GM19463 (cell line): ENCODE results near the gene RAET1G.

ENCODE experiments used
- ATAC-seq: cut with Tn5 transposase; IDR thresholded peaks from one replicate; pipeline ENCODE4 v1.9.1; 2021; ENCODE audit warnings: mild to moderate bottlenecking, moderate library complexity; ENCODE audit not compliant: unreplicated experiment

The RAET1G gene

DNA sequence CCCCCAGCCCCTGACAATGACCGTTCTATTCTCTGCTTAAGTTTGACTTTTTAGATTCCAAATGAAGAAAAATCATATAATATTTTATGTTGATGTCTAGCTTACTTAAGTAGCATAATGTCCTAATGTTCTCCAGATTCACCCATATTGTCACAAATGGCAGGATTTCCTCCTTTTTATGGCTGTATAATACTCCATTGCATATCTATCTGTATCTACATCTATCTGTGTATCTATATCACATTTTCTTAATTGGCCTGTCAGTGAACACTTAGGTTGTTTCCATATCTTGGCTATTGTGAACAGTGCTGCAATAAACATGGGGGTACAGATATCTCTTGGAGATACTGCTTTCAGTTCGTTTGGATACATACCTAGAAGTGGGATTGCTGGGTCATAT is 51.7 kb downstream of the RAET1G start:
- ATAC-seq = no peak

- no peak for ATAC-seq
Observed at GRCh38 chr6:149869275-149869892, 53.5 kb downstream of the RAET1G start.

DNA sequence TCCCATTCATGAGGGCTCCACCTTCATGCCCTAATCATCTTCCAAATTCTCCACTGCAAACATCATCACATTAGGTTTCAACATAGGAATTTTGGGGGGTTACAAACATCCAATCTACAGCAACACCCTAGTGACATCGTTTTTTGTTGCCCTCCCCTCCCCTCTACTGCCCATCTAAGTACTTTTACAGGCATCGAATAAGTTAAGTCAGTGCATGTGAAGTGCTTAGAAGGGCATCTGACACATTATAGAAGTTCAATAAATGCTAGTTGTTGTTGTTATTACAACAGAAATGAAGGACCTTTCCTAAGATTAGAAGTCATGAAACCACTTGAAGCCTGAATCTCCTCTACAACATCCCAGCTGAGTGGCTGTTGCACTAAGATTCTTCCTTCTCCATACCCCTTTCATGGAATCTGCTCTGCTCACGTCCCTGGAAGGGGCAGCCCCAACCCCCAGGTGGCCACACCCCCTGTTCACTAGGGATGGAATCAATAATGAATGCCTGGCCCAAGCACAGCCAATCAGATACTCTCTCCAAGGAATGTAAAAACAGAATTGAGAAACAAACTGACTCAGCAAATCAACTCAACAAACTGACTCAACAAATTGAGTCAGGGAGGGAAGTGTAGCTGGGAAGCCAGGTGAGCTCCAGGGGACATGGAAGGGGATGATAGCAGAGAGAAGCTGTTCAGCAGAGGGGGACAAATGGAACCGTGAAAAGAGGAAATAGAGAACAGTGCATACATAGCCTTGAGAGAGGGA is 54.9 kb downstream of the RAET1G start:
- ATAC-seq = no peak
